Measurements from ENCODE around the gene MLLT10.

Gene MLLT10

GRCh38 chr10:21655236-21655635 is 121.2 kb downstream of the MLLT10 start:
- no peak for DNase-seq

GRCh38 chr10:21655687-21656086 is 121.7 kb downstream of the MLLT10 start:
- no peak for DNase-seq

DNA sequence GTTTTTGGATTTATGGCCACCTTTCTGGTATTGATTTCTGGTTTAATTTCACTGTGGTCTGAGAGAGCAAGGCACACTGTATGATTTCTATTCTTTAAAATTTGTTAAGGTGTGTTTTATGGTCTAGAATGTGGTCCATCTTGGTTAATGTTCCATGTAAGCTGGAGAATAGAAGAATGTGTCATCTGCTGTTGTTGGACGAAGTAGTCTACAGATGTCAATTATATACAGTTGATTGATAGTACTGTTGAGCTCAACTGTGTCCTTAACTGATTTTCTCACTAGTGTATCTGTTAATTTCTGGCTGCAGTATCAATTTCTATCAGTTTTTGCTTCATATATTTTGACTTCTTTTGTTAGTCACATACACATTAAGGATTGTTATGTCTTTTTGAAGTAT is 127.1 kb downstream of the MLLT10 start:
- no peak for DNase-seq

GRCh38 chr10:21661935-21662334 is 127.9 kb downstream of the MLLT10 start:
- DNase-seq, result no peak

DNA sequence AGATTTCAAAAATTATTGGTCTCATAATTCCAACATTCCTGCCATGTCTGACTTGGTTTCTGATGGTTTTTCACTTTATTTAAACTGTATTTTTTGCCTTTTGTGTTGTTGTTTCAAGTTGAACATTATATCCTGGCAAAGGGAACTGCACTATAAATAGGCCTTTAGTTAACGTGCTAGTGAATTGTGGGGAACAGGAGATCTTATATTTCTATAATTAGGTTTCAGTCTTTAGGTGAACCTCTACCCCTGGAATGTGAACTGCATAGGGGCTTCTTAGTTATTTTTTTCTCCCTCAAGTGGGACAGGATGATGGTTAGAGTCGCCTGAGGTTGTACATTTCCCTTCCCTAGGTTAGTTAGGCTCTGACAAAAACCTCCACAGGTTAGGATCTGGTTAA is 128.6 kb downstream of the MLLT10 start:
- DNase-seq, result no peak

DNA sequence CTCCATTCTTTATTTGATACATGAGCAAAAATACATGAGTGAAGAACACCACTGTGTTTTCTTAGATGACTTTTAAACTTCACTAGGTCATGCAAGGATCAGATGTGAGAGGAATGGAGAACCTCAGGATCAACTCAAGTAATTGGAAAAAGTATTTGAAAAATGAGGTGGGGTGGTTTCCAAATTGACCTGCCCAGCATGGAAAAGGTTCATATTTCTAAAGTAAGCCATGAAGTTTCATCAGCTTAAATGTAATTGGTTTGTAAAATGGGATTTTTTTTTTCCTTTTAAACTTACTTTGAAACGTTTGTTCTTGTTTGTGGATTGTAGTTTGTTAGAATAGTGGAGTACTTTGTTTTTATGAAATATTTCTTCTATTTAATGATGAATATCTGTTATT is 134.8 kb downstream of the MLLT10 start:
- DNase-seq, result no peak

DNA sequence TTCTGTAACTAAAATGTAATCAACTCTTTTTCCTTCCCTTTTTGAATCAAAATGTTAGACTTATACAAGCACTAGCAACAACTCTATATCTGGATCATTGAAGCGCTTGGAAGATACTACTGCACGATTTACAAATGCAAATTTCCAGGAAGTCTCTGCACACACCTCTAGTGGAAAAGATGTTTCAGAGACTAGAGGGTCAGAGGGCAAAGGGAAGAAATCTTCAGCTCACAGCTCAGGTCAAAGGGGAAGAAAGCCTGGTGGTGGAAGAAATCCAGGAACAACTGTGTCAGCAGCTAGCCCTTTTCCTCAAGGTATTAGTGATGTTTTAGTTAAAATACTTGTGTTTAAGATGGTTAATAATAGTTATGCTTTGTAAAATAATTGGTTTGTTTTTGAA is 136.4 kb downstream of the MLLT10 start:
- DNase-seq, result no peak

- DNase-seq, result no peak
These were observed 139.6 kb downstream of the MLLT10 start for GRCh38 chr10:21673668-21674067.

DNA sequence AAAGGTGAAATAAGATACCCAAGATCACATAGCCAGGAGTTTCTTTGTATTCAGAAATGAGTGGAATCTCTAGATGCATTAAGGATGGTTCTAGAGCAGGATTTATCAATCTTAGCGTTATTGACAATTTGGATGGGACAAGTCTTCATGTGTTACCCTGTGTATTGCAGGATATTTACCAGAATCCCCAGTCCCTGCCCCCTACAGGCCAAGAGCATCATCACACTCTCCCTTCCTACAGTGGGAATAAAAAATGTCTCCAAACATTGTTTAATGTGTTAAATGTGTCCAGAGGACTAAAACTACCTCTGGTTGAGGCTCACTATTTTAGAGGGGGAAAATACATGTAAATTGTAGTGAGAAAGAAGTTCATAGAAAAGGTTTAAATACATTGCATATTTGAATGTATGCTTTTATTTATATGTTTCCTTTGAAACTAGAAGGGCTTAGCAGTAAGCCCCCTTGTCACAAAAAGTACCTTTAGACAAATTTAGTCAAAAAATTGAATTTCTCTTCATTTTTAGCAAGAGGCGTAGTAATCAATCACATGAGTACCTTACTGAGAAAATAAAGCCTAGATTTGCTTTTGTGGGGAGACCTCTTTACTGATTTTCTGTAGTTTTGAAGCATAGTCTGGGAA is 141.2 kb downstream of the MLLT10 start:
- no peak for DNase-seq

DNA sequence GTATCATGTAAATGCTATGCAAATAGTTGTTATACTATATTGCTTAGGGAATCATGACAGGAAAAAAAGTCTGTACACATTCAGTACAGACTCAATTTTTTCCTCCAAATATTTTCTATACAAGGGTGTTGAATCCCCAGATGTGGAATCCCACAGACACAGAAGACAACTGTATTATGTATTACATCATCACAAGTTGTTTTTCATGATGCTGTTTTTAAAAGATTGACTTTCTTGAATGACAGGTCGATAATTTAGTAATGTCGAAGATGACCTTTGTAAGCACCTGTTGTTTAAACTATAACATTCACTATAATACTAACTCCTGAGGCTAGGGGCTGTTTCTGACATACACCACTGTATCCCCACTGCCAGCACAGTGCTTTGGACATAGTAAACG is 143.5 kb downstream of the MLLT10 start:
- no peak for DNase-seq

- DNase-seq, result no peak
These were observed 147.1 kb downstream of the MLLT10 start for GRCh38 chr10:21681156-21681555.

DNA sequence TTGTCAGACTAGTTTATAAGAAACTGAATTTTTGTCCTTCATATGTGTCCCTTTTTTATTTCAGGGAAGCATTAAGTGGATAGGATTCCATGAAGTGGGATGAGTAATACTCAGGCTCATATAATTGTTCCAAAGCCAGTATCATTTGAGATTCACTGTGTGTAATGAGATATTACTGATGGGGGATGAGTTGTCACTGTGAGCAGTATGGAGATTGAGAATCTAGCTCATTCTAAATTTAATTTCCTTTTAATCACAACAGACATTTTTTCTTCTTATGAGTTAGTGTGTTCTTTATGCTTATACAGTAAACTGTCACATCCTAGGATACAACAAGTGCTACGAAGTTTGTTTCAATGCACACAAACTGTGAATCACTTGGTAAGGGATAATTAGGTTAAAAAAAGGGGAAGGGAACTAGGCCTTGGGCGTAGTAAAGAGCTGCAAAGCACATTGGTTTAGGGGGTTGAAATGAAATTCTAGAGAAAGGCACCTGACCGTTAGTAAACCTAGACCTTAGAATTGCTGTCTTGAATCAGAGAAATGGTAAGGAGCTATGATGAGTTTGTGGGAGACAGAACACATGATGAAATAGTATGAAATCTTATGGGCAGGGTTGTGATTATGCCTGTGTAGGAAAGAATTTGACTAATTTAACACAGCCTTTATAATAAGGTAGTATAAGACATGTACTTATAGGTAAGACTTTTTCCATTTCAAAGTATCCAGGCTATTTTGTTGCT is 153.4 kb downstream of the MLLT10 start:
- DNase-seq, result no peak

DNA sequence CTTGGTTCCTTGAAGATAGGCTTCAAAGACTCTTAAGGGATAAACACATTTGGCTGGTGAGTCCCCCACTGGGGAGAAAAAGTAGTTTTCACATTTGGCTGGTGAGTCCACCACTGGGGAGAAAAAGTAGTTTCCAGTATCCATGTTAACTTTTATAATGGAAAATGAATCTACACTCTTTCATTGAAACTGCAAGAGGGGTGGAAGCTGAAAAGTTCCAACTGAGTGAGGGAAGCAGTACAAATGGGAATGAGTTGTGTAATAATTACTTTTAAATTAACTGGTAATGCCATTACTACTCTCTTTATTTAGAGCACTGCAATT is 153.9 kb downstream of the MLLT10 start:
- DNase-seq, result no peak

- no peak for DNase-seq
These were observed 154.8 kb downstream of the MLLT10 start for GRCh38 chr10:21688870-21689269.

GRCh38 chr10:21689881-21690280 is 155.8 kb downstream of the MLLT10 start:
- DNase-seq, result no peak

GRCh38 chr10:21692916-21693315 is 158.9 kb downstream of the MLLT10 start:
- DNase-seq, result no peak

DNA sequence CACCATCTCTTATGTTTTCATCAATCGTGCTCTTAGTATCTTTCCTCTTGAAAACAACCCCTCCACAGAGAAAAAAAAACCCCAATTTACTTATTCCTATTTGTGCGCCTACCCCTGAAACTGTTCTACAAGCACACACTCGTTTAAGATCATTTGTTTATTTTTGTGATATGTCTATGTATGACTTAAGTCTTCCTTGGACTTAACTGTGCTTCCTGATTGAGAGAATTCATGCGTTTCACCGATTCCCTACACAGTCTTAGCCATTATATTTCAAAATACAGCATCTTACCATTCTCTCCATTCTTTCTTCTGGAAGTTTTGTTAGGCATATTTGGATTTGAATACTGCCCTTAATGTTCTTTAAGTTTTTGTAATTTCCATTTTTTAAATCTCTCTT is 159.4 kb downstream of the MLLT10 start:
- no peak for DNase-seq

DNA sequence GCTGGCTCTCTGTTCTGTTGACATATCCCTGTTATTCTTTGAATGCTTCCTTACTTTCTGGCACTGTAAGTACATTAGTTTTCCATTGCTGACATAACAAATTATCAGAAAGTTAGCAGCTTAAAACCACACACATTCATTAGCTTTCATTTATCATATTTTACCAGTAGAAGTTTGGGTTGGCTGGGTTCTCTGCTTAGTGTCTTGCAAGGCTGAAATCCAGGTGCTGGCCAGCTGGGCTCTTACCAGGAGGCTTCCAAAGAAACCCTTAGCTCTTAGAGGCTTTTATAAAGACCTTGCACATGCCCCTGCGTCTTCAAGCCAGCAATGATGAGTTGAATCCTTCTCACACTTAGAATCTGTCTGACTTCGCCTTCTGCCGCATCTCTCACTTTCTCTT is 160.6 kb downstream of the MLLT10 start:
- DNase-seq, result no peak

DNA sequence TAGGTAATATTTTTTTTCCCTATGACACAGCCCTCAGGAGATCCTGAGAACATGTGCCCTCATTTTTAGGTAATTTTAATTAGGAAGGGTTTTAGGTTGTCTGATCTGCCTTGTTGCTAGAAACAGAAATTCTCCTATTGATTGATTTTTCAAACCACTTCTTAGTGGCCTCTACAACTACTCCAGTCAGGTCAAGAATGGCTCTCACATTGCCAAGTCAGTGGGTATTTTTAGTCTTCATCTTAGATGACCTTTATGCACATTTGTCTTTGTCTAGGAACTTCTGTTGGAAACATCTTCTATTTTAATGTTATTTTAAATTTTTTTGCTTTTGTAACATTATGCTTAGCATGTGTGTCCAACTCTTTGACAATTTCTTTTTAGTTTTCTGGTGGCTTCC is 162.3 kb downstream of the MLLT10 start:
- no peak for DNase-seq

DNA sequence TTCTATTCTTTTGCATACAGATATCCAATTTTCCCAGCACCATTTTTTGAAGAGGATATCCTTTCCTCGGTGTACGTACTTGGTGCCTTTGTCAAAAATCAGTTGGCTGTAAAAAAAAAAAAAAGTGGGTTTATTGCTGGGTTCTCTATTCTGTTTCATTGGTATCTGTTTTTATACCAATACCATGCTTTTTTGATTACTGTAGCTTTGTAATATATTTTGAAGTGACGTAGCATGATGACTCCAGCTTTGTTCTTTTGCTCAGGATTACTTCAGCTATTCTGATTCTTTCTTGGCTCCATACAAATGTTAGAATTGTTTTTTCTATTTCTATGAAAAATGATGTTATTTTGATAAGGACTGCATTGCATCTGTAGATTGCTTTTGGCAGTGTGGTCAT is 165.5 kb downstream of the MLLT10 start:
- no peak for DNase-seq

DNA sequence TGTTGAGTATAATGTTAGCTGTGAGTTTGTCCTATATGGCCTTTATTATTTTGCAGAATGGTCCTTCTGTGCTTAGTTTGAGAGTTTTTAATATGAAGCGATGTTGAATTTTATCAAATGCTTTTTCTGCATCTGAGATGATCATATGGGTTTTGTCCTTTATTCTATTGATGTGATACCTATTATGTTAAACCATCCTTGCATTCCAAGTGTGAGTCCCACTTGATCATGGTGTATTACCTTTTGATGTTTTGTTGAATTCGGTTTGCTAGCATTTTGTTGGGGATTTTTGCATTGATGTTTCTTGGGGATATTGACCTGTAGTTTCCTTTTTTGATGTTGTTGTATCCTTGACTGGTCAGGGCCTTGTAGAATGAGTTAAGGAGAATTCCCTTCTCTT is 166.4 kb downstream of the MLLT10 start:
- DNase-seq, result no peak

DNA sequence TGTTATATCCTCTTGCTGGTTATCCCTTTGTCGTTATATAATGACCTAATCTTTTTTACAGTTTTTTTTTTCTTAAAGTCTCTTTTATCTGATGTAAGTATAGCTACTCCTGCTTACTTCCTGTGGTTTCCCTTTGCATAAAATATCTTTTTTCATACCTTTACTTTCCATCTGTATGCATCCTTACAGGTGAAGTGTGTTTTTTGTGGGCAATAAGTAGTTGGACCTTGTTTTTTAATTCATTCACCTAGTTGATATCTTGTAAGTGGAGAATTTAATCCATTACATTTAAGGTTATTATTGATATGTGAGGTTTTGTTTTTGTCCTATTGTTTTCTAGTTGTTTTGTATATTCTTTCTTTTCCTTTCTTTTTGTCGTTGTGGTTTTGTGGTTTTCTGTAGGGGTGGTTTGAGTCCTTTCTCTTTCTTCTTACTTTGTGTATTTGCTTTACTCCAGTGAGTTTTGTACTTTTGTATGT is 168.6 kb downstream of the MLLT10 start:
- DNase-seq, result no peak

- DNase-seq, result no peak
These were observed 171.3 kb downstream of the MLLT10 start for GRCh38 chr10:21705142-21705827.

DNA sequence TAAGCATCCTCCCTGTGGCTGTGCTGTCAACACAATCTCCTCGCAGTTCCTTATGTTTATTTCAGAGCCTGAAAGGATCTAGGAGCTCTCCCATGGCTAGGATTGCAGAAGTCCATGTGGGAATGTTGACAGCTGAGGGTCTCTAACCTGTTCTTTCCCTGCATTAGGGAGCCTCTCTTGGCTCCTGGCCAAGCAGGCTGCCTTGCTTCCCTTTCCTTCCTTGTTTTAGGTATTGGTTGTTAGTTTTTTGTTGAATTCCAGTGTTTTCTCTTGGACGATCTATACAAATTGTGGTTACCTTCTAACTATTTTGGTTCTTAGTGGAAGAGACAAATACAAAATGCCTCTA is 171.8 kb downstream of the MLLT10 start:
- no peak for DNase-seq

Measured in activated gamma-delta T cell (primary cell).